K562 (cell line): ENCODE data around the gene HRC.
A peak's percentile ranks its signal among the peaks of the same experiment; 100 is the strongest.

ENCODE experiments used
- EP300 ChIP-seq: IDR thresholded peaks from 2 replicates; pipeline ENCODE4 v1.6.1; 2012; ENCODE audit warnings: low read length, improper control_type of control experiment
- EZH2 ChIP-seq: IDR thresholded peaks from 2 replicates; pipeline ENCODE4 v1.6.1; 2012; ENCODE audit warnings: low read depth, mild to moderate bottlenecking, inconsistent platforms, low read length, borderline replicate concordance
- MAZ ChIP-seq, 2 experiments: fragments of 450-650 bp in 1 of 2; sonication (generic) in 1 of 2; formaldehyde crosslinking; IDR thresholded peaks in 1 of 2; conservative IDR thresholded peaks in 1 of 2; 2 replicates each; pipeline versions ENCODE4 v1.4.0 to v1.5.0; 2020; ENCODE audit warnings: mild to moderate bottlenecking in 1 of 2, missing genetic modification reagents in 1 of 2
- PHF21A ChIP-seq: fragments of 450-650 bp; IDR thresholded peaks from 2 replicates; pipeline ENCODE4 v1.6.1; 2017; ENCODE audit warnings: low read depth, borderline replicate concordance
- POLR2A ChIP-seq: fragments of 450-650 bp; conservative IDR thresholded peaks from 2 replicates; pipeline ENCODE4 v1.6.1; 2016
- PTRF ChIP-seq: fragments of 450-650 bp; IDR thresholded peaks from 2 replicates; pipeline ENCODE4 v1.6.1; 2016; ENCODE audit warnings: mild to moderate bottlenecking, missing genetic modification characterization, missing compliant biosample characterization
- TOE1 ChIP-seq, 2 experiments: fragments of 450-650 bp in 1 of 2; sonication (generic) in 1 of 2; formaldehyde crosslinking in 1 of 2; IDR thresholded peaks; 2 replicates each; pipeline versions ENCODE4 v1.7.1 to v1.8.0; 2016 to 2022; ENCODE audit warnings: borderline replicate concordance in 2 of 2, mild to moderate bottlenecking in 2 of 2, antibody characterized with exemption in 1 of 2, inconsistent platforms in 1 of 2, low read depth in 1 of 2, missing genetic modification reagents in 1 of 2, moderate library complexity in 1 of 2
- ZNF212 ChIP-seq: fragments of 450-650 bp; formaldehyde crosslinking; IDR thresholded peaks from 2 replicates; pipeline ENCODE4 v1.4.0; 2020; ENCODE audit warnings: mild to moderate bottlenecking
- ZNF707 ChIP-seq: fragments of 250-450 bp; sonication (Bioruptor Pico); conservative IDR thresholded peaks from 2 replicates; pipeline ENCODE4 v1.8.0; 2022; ENCODE audit warnings: inconsistent platforms, mild to moderate bottlenecking, moderate library complexity
- TF ChIP-seq, protein P1 (sequence below), 3 experiments: IDR thresholded peaks in 2 of 3; conservative IDR thresholded peaks in 1 of 3; 2 replicates each; pipeline ENCODE4 v1.5.1; 2011 to 2012; ENCODE audit warnings: low read length in 3 of 3, mild to moderate bottlenecking in 3 of 3, control low read depth in 2 of 3, improper control_type of control experiment in 1 of 3, inconsistent platforms in 1 of 3, low read depth in 1 of 3, mixed read lengths in 1 of 3, moderate library complexity in 1 of 3; ENCODE audit not compliant: insufficient read depth in 2 of 3
- TF ChIP-seq, protein P2 (sequence below), 2 experiments: fragments of 450-650 bp; IDR thresholded peaks; 2 replicates each; pipeline ENCODE4 v1.6.1; 2016; ENCODE audit warnings: mild to moderate bottlenecking in 2 of 2, borderline replicate concordance in 1 of 2, low read depth in 1 of 2, moderate library complexity in 1 of 2
- TF ChIP-seq, protein P3 (sequence below): sonication (generic); formaldehyde crosslinking; IDR thresholded peaks from 2 replicates; pipeline ENCODE4 v1.5.0; 2020; ENCODE audit warnings: missing genetic modification reagents

DNA sequence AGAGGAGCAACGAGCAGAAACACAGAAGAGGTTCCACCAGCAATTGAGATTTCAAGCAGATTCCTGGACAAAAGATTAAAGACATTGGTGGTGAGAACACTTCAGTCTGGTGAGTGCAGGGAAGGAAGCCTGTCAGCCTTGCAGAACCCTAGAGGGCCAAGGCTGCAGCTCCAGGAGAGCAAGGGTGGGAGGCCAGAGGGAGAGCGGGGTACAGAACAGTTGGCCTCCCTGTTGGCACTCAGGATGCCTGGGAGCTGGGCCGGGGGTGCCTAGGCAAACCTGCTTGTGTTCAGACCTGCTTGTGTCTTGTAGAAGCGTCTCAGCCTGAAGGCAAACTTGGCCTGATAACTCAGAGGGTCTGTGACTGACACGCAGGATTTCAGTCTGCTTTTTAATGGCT lies 46.1 kb downstream of the HRC start:
- peak; percentile 64 for TF ChIP-seq POLR2A
- TF ChIP-seq PTRF (tag), result no peak
- TF ChIP-seq, protein P1, sequence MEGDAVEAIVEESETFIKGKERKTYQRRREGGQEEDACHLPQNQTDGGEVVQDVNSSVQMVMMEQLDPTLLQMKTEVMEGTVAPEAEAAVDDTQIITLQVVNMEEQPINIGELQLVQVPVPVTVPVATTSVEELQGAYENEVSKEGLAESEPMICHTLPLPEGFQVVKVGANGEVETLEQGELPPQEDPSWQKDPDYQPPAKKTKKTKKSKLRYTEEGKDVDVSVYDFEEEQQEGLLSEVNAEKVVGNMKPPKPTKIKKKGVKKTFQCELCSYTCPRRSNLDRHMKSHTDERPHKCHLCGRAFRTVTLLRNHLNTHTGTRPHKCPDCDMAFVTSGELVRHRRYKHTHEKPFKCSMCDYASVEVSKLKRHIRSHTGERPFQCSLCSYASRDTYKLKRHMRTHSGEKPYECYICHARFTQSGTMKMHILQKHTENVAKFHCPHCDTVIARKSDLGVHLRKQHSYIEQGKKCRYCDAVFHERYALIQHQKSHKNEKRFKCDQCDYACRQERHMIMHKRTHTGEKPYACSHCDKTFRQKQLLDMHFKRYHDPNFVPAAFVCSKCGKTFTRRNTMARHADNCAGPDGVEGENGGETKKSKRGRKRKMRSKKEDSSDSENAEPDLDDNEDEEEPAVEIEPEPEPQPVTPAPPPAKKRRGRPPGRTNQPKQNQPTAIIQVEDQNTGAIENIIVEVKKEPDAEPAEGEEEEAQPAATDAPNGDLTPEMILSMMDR (IDR thresholded peaks at IDR 0.05 in 2 of 3, conservative IDR thresholded peaks at IDR 0.05 in 1 of 3; ENCODE audit: insufficient read depth in 2 of 3, low read depth in 1 of 3, low read length in 3 of 3), result no peak
- TF ChIP-seq EZH2, result no peak
- no peak for TF ChIP-seq ZNF707 (CRISPR knock-in tag)
- TF ChIP-seq, protein P2, sequence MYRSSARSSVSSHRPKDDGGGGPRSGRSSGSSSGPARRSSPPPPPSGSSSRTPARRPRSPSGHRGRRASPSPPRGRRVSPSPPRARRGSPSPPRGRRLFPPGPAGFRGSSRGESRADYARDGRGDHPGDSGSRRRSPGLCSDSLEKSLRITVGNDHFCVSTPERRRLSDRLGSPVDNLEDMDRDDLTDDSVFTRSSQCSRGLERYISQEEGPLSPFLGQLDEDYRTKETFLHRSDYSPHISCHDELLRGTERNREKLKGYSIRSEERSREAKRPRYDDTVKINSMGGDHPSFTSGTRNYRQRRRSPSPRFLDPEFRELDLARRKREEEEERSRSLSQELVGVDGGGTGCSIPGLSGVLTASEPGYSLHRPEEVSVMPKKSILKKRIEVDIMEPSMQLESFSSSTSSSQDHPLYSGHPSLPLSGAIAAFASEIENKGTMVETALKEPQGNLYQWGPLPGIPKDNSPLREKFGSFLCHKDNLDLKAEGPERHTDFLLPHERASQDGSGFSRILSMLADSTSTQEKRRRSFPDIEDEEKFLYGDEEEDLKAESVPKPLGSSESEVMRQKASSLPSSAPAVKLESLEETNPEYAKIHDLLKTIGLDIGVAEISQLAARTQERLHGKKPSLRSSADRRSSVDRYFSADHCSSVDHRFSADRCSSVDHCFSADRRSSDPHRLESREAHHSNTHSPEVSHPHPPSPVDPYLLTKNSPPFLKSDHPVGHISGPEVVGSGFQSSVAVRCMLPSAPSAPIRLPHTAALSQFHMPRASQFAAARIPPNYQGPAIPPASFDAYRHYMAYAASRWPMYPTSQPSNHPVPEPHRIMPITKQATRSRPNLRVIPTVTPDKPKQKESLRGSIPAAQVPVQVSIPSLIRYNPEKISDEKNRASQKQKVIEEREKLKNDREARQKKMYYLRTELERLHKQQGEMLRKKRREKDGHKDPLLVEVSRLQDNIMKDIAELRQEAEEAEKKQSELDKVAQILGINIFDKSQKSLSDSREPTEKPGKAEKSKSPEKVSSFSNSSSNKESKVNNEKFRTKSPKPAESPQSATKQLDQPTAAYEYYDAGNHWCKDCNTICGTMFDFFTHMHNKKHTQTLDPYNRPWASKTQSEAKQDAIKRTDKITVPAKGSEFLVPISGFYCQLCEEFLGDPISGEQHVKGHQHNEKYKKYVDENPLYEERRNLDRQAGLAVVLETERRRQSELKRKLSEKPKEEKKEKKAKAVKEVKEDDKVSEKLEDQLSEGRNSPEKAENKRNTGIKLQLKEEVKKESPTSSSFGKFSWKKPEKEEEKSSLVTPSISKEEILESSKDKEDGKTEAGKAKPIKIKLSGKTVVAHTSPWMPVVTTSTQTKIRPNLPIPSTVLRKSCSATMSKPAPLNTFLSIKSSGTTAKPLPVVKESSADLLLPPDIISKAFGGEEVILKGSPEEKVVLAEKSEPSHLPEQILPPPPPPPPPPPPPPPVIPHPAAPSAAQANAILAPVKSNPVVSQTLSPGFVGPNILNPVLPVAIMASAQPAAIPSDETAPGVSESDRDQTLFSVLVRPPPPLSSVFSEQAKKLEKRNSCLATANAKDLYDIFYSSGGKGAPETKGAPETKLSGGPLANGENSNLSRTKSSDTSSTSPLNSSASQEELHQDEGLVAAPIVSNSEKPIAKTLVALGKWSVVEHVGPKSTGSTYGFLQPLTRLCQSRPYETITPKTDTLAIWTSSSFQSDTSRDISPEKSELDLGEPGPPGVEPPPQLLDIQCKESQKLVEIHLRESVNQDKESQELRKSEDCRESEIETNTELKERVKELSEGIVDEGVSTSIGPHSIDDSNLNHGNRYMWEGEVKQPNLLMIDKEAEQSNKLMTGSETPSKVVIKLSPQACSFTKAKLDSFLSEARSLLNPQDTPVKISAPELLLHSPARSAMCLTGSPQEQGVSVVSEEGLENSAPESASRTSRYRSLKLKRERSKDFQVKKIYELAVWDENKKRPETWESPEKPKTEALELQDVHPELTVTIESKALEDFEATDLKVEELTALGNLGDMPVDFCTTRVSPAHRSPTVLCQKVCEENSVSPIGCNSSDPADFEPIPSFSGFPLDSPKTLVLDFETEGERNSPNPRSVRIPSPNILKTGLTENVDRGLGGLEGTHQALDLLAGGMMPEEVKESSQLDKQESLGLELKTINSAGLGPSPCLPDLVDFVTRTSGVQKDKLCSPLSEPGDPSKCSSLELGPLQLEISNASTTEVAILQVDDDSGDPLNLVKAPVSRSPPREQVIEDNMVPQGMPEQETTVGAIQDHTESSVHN (IDR thresholded peaks at IDR 0.05; ENCODE audit: borderline replicate concordance in 1 of 2, low read depth in 1 of 2), result no peak
- TF ChIP-seq ZNF212 (CRISPR knock-in tag), result no peak
- no peak for TF ChIP-seq MAZ (CRISPR knock-in tag; conservative IDR thresholded peaks at IDR 0.05 in 1 of 2, IDR thresholded peaks at IDR 0.05 in 1 of 2)
- TF ChIP-seq, protein P3, sequence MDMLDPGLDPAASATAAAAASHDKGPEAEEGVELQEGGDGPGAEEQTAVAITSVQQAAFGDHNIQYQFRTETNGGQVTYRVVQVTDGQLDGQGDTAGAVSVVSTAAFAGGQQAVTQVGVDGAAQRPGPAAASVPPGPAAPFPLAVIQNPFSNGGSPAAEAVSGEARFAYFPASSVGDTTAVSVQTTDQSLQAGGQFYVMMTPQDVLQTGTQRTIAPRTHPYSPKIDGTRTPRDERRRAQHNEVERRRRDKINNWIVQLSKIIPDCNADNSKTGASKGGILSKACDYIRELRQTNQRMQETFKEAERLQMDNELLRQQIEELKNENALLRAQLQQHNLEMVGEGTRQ (CRISPR knock-in tag), result no peak
- TF ChIP-seq PHF21A, result no peak
- no peak for TF ChIP-seq TOE1 (IDR thresholded peaks at IDR 0.05; ENCODE audit: borderline replicate concordance)
- no peak for TF ChIP-seq TOE1 (CRISPR knock-in tag; IDR thresholded peaks at IDR 0.05; ENCODE audit: borderline replicate concordance, low read depth)
- TF ChIP-seq EP300, result no peak
